AG04450 (cell line): ENCODE measurements around the gene CHRND. TPM values are rescaled to one million over a fixed set of nuclear protein-coding genes. Genes with fewer than 3 reads are reported as not detected.

Source experiments
- CTCF ChIA-PET: fragments of 300-600, 350-600 bp; formaldehyde crosslinking; extraction: SDS; loops from one replicate; lab custom pipeline; 2022; ENCODE audit warnings: antibody characterized with exemption, inconsistent platforms; lab: Charles Lee
- POLR2A ChIA-PET: fragments of 350-600 bp; formaldehyde crosslinking; extraction: SDS; loops from one replicate; lab custom pipeline; 2021; ENCODE audit warnings: antibody characterized with exemption, inconsistent platforms; lab: Yijun Ruan, JAX
- DNase-seq: peaks from one replicate; pipeline ENCODE4 v3.0.0-alpha.2; 2011; ENCODE audit warnings: low read depth, low spot score
- H3K27ac ChIP-seq: one replicate; pipeline ENCODE4 v1.5.1; 2012; ENCODE audit warnings: low read depth, low read length, control low read depth
- H3K27me3 ChIP-seq: one replicate; pipeline ENCODE4 v1.6.0; 2012; ENCODE audit warnings: low read length; ENCODE audit not compliant: control insufficient read depth, insufficient read depth
- H3K4me3 ChIP-seq: 2 replicates; pipeline ENCODE4 v1.5.1; 2011; ENCODE audit warnings: mild to moderate bottlenecking, low read depth, low read length, control low read depth
- H3K9me3 ChIP-seq: 2 replicates; pipeline ENCODE4 v1.5.1; 2012; ENCODE audit warnings: low read length; ENCODE audit not compliant: control insufficient read depth, insufficient read depth
- CTCF ChIP-seq: IDR thresholded peaks from 2 replicates; pipeline ENCODE4 v1.5.1; 2011; ENCODE audit warnings: low read depth, low read length, control low read depth, inconsistent platforms
- polyA plus RNA-seq: library from polyadenylated mRNA; depleted of rRNA; stranded (reverse); fragments of >200 nt; gene quantifications from 2 replicates; pipeline ENCODE4 v1.2.3, GENCODE V29; 2011

CHRND gene
- polyA plus RNA-seq, 1 experiment = not detected

GRCh38 chr2:232485757-232486557 is 40.0 kb upstream of the CHRND start:
- POLR2A ChIA-PET = no interaction called here
- H3K27me3 ChIP-seq = peaks cover 50% of the 10 kb centered on the region
- no peak overlapping the region for H3K4me3 ChIP-seq
- CTCF ChIA-PET = no interaction called here
- DNase-seq = no peak
- no peaks in the 10 kb centered on the region; the same call in 1 of the 2 replicates for H3K9me3 ChIP-seq
- TF ChIP-seq CTCF = no peak
- no peak overlapping the region for H3K27ac ChIP-seq

- POLR2A ChIA-PET = no interaction called here
- CTCF ChIA-PET = no interaction called here
- H3K27ac ChIP-seq = no peak overlapping the region
- H3K9me3 ChIP-seq = no peaks in the 10 kb centered on the region; the same call in 1 of the 2 replicates
- peaks cover 49% of the 10 kb centered on the region for H3K27me3 ChIP-seq
- H3K4me3 ChIP-seq = no peak overlapping the region
- DNase-seq = no peak
- TF ChIP-seq CTCF = no peak
Observed at GRCh38 chr2:232486558-232487384, 39.2 kb upstream of the CHRND start.

GRCh38 chr2:232487385-232488096 is 38.4 kb upstream of the CHRND start, which contains the start of gene ECEL1:
TSS of gene ECEL1 (minus strand) at chr2:232487834. CDS start at chr2:232486653, 1,181 bp downstream.
- TF ChIP-seq CTCF = no peak
- CTCF ChIA-PET = no interaction called here
- no peak within 1 kb of the TSS for H3K4me3 ChIP-seq
- POLR2A ChIA-PET = no interaction called here
- DNase-seq = no peak
- H3K27me3 ChIP-seq = peaks cover 46% of the 10 kb centered on the region
- H3K9me3 ChIP-seq = no peaks in the 10 kb centered on the region; the same call in 1 of the 2 replicates
- no peak within 1 kb of the TSS for H3K27ac ChIP-seq

- POLR2A ChIA-PET = no interaction called here
Observed at GRCh38 chr2:232488097-232488711, 37.8 kb upstream of the CHRND start.

More at GRCh38 chr2:232488097-232488711, 37.8 kb upstream of the CHRND start:
- no peak for TF ChIP-seq CTCF
- CTCF ChIA-PET = no interaction called here
- Histone ChIP-seq H3K27ac (no peak overlapping the region), H3K4me3 (no peak overlapping the region), H3K9me3 (no peaks in the 10 kb centered on the region; the same call in 1 of the 2 replicates), H3K27me3 (peaks cover 46% of the 10 kb centered on the region)
- no peak for DNase-seq
